Measurements from ENCODE around the gene RIMKLA. TPM values are rescaled to one million over a fixed set of nuclear protein-coding genes. Genes with fewer than 3 reads are reported as not detected.

The RIMKLA gene
- total and polyA plus RNA-seq, 2 donors (not counting 1 experiment from before 2014, with no cell fraction given), result 0.01 TPM; not detected in 1

GRCh38 chr1:42453386-42453785, 72.8 kb downstream of the RIMKLA start:
- H4K20me1 ChIP-seq (ENCODE audit: control insufficient read depth, insufficient read depth, low read length, poor library complexity, severe bottlenecking), result no peaks in the 10 kb centered on the region
- DNase-seq, result no peak
- H3K9me3 ChIP-seq (ENCODE audit: control extremely low read depth in 1 of 3, control insufficient read depth in 2 of 3, insufficient read depth in 1 of 3, low read length in 2 of 3), result no peaks in the 10 kb centered on the region
- no peak for TF ChIP-seq EZH2 (IDR thresholded peaks at IDR 0.05; ENCODE audit: borderline replicate concordance, insufficient read depth, low read depth, low read length, poor library complexity, severe bottlenecking)
- no peak for TF ChIP-seq CTCF (IDR thresholded peaks at IDR 0.05)
- peaks cover 17% of the 10 kb centered on the region for H3K79me2 ChIP-seq (ENCODE audit: control insufficient read depth, insufficient read depth, low read length)
- no peak overlapping the region for H3K27ac Mint-ChIP-seq
- no peaks in the 10 kb centered on the region for H3K9me3 Mint-ChIP-seq (ENCODE audit: insufficient read depth)
- peaks cover 16 to 21% of the 10 kb centered on the region in 2 donors for H3K4me1 ChIP-seq (ENCODE audit: control insufficient read depth in 2 of 2, insufficient read depth in 2 of 2, low read length in 2 of 2)
- H3K27me3 Mint-ChIP-seq, result no peaks in the 10 kb centered on the region
- no peak overlapping the region for H3K4me2 ChIP-seq (replicated peaks; ENCODE audit: low read depth, low read length, poor library complexity, severe bottlenecking)
- POLR2A ChIA-PET, result no interaction called here
- H3K4me3 Mint-ChIP-seq, result peak overlapping the region; percentile 11
- no peak for ATAC-seq (ENCODE audit: low read depth)
- 100% methylated on average over 1 of the region's 4 CpGs for WGBS (ENCODE audit: insufficient coverage)
- H3K36me3 ChIP-seq (replicated peaks in 1 of 2; ENCODE audit: control extremely low read depth in 1 of 2, control insufficient read depth in 1 of 2, extremely low read depth in 1 of 2, insufficient read depth in 2 of 2, low read length in 1 of 2), result peaks cover 0 to 6% of the 10 kb centered on the region in 2 experiments
- H3K27me3 ChIP-seq (replicated peaks in 1 of 4; ENCODE audit: control extremely low read depth in 1 of 4, control insufficient read depth in 3 of 4, insufficient read depth in 4 of 4, low read length in 3 of 4), result no peaks in the 10 kb centered on the region
- CTCF ChIA-PET, result no interaction called here
- H2AFZ ChIP-seq (ENCODE audit: insufficient read depth, low read depth, low read length, poor library complexity, severe bottlenecking), result no peak overlapping the region
- H3K4me1 Mint-ChIP-seq, result peaks cover 25% of the 10 kb centered on the region
- no peak overlapping the region for H3K9ac ChIP-seq (ENCODE audit: low read length)
- no peak overlapping the region for H3K4me3 ChIP-seq (ENCODE audit: control extremely low read depth in 1 of 5, extremely low read depth in 1 of 5, insufficient read depth in 1 of 5, low read depth in 2 of 5, low read length in 4 of 5)
- intact Hi-C loops (cut with micrococcal nuclease), result loop anchor here (10.0 kb wide), 2 partner anchors 1201 to 1521 kb away; partner anchors contain the start of genes ATP6V0B, B4GALT2, DPH2 and KDM4A
- no peak overlapping the region for H3K27ac ChIP-seq (ENCODE audit: low read length in 2 of 2)

DNA sequence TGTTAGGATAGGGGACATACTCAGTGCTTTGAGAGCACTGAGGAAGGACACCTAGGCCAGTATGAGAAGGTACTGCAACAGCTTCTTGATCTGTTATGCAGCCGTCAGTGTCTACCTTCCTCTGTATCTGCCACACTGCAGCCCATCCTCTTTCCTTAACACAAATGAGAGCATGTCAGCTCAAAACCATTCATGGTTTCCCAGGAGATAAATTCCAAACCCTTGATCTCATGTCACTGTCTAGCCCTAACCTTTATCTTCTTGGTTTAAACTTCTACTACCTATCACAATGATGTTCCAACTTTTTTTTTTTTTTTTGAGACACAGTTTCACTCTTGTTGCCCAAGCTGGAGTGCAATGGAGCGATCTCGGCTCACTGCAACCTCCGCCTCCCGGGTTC, 73.8 kb downstream of the RIMKLA start:
- peak overlapping the region; percentile 69 for H3K4me3 Mint-ChIP-seq
- H3K4me1 Mint-ChIP-seq, result peaks cover 27% of the 10 kb centered on the region
- POLR2A ChIA-PET, result interaction anchor here (0.7 kb wide), 1 partner anchor 8 kb away, joined by 4 read pairs; the partner anchor contains the start of gene CCDC30
- Histone ChIP-seq H3K27me3 (replicated peaks in 1 of 4; ENCODE audit: control extremely low read depth in 1 of 4, control insufficient read depth in 3 of 4, insufficient read depth in 4 of 4, low read length in 3 of 4) (no peaks in the 10 kb centered on the region), H3K9me3 (ENCODE audit: control extremely low read depth in 1 of 3, control insufficient read depth in 2 of 3, insufficient read depth in 1 of 3, low read length in 2 of 3) (no peaks in the 10 kb centered on the region), H2AFZ (ENCODE audit: insufficient read depth, low read depth, low read length, poor library complexity, severe bottlenecking) (no peak overlapping the region), H3K36me3 (replicated peaks in 1 of 2; ENCODE audit: control extremely low read depth in 1 of 2, control insufficient read depth in 1 of 2, extremely low read depth in 1 of 2, insufficient read depth in 2 of 2, low read length in 1 of 2) (peaks cover 0 to 13% of the 10 kb centered on the region in 2 experiments), H4K20me1 (ENCODE audit: control insufficient read depth, insufficient read depth, low read length, poor library complexity, severe bottlenecking) (no peaks in the 10 kb centered on the region), H3K27ac (ENCODE audit: low read length in 2 of 2) (no peak overlapping the region), H3K9ac (ENCODE audit: low read length) (no peak overlapping the region), H3K4me1 (ENCODE audit: control insufficient read depth in 2 of 2, insufficient read depth in 2 of 2, low read length in 2 of 2) (peaks cover 18 to 21% of the 10 kb centered on the region in 2 donors), H3K4me2 (replicated peaks; ENCODE audit: low read depth, low read length, poor library complexity, severe bottlenecking) (no peak overlapping the region), H3K79me2 (ENCODE audit: control insufficient read depth, insufficient read depth, low read length) (peaks cover 19% of the 10 kb centered on the region), H3K4me3 (ENCODE audit: control extremely low read depth in 1 of 5, extremely low read depth in 1 of 5, insufficient read depth in 1 of 5, low read depth in 2 of 5, low read length in 4 of 5) (no peak overlapping the region)
- CTCF ChIA-PET, result no interaction called here
- H3K9me3 Mint-ChIP-seq (ENCODE audit: insufficient read depth), result no peaks in the 10 kb centered on the region
- no peaks in the 10 kb centered on the region for H3K27me3 Mint-ChIP-seq
- TF ChIP-seq EZH2 (IDR thresholded peaks at IDR 0.05; ENCODE audit: borderline replicate concordance, insufficient read depth, low read depth, low read length, poor library complexity, severe bottlenecking) (no peak), CTCF (IDR thresholded peaks at IDR 0.05) (no peak)
- peak overlapping the region; percentile 59 for H3K27ac Mint-ChIP-seq
- no peak for DNase-seq
- WGBS (ENCODE audit: insufficient coverage), result 100% methylated on average over 4 of the region's 5 CpGs
- intact Hi-C loops (cut with micrococcal nuclease), result loop anchor here (10.0 kb wide), 2 partner anchors 1200 to 1520 kb away; partner anchors contain the start of genes ATP6V0B, B4GALT2, DPH2 and KDM4A
- no peak for ATAC-seq (ENCODE audit: low read depth)
